Spleen (tissue), 11 donors: ENCODE data around the gene RAD51B. TPM values are rescaled to one million over a fixed set of nuclear protein-coding genes. Genes with fewer than 3 reads are reported as not detected.

Source experiments
- DNase-seq: peaks from one replicate; pipeline ENCODE4 v3.0.0-alpha.2; 2020
- H3K27ac ChIP-seq, 8 donors: fragments of 200-600 bp; sonication (generic) in 7 of 8; 1 replicate in 4 of 8; 2 replicates in 4 of 8; pipeline versions ENCODE4 v1.5.0 to v1.8.0; 2016 to 2021; ENCODE audit warnings: inconsistent platforms in 4 of 8, mild to moderate bottlenecking in 4 of 8, moderate library complexity in 1 of 8
- H3K27me3 ChIP-seq, 7 donors: fragments of 200-600 bp; sonication (generic) in 6 of 7; replicated peaks in 1 of 7; 1 replicate in 4 of 7; 2 replicates in 3 of 7; pipeline versions ENCODE4 v1.5.0 to v1.8.0; 2016 to 2021; ENCODE audit warnings: inconsistent platforms in 3 of 7, mild to moderate bottlenecking in 1 of 7
- H3K36me3 ChIP-seq, 6 donors: fragments of 200-600 bp; sonication (generic) in 5 of 6; 1 replicate in 4 of 6; 2 replicates in 2 of 6; pipeline versions ENCODE4 v1.5.0 to v1.8.0; 2016 to 2021; ENCODE audit warnings: inconsistent platforms in 2 of 6
- H3K4me1 ChIP-seq, 6 donors: fragments of 200-600 bp; sonication (generic) in 5 of 6; 1 replicate in 3 of 6; 2 replicates in 3 of 6; pipeline versions ENCODE4 v1.5.0 to v1.8.0; 2016 to 2021; ENCODE audit warnings: inconsistent platforms in 3 of 6
- H3K4me3 ChIP-seq, 8 donors: fragments of 200-600 bp; sonication (generic) in 7 of 8; 1 replicate in 4 of 8; 2 replicates in 4 of 8; pipeline versions ENCODE4 v1.5.0 to v1.8.0; 2016 to 2021; ENCODE audit warnings: inconsistent platforms in 4 of 8, mild to moderate bottlenecking in 4 of 8, moderate library complexity in 2 of 8
- H3K9me3 ChIP-seq, 8 donors: fragments of 200-600 bp; sonication (generic) in 7 of 8; 1 replicate in 4 of 8; 2 replicates in 4 of 8; pipeline versions ENCODE4 v1.5.0 to v1.8.0; 2016 to 2021; ENCODE audit warnings: inconsistent platforms in 4 of 8
- POLR2A ChIP-seq, 3 donors: fragments of 450-650 bp; IDR thresholded peaks; one replicate each; pipeline ENCODE4 v1.5.1; 2017; ENCODE audit warnings: antibody characterized with exemption in 3 of 3, mild to moderate bottlenecking in 1 of 3
- POLR2AphosphoS5 ChIP-seq, 3 donors: sonication (generic); formaldehyde crosslinking; IDR thresholded peaks; one replicate each; pipeline ENCODE4 v1.5.1; 2017; ENCODE audit warnings: antibody characterized with exemption in 3 of 3
- WGBS, 5 donors: extraction: QIAGEN DNeasy Blood & Tissue Kit in 3 of 5; methylation state at CpG; one replicate each; pipeline versions ENCODE4 v1.1.5 to v1.1.7; 2013 to 2018; 5-methylcytosine and 5-hydroxymethylcytosine counted together
- intact Hi-C: fragments of 100-400 bp; cut with DNase I; formaldehyde crosslinking; loops from one replicate; pipeline ENCODE4 v1.15.0; 2023; ENCODE audit warnings: low total_unique reads
- polyA plus RNA-seq, 3 donors: library from polyadenylated mRNA; stranded (reverse); fragments of 200-250 nt; gene quantifications; one replicate each; pipeline ENCODE4 v1.2.1, GENCODE V29; 2013
- total RNA-seq, 7 donors: library from RNA; depleted of rRNA in 3 of 7; stranded (reverse); fragments of >200 nt in 3 of 7; fragmentation: NEBNext Ultra II Directional in 4 of 7; extraction: Animal tissue kit (Norgen Biotek cat#: 25700) in 4 of 7; gene quantifications; one replicate each; pipeline versions ENCODE4 v1.1.0 to v1.2.1, GENCODE V29; 2016 to 2021
- TF ChIP-seq, protein P1 (sequence below), 11 experiments: fragments of 200-600 bp in 7 of 11; fragments of 450-650 bp in 4 of 11; sonication (generic) in 4 of 11; IDR thresholded peaks in 8 of 11; conservative IDR thresholded peaks in 3 of 11; 1 replicate in 7 of 11; 2 replicates in 4 of 11; pipeline versions ENCODE4 v1.4.0 to v1.8.0; 2016 to 2021; ENCODE audit warnings: antibody characterized with exemption in 11 of 11, inconsistent platforms in 4 of 11, mild to moderate bottlenecking in 1 of 11
- donor health status: healthy with polysubstance abuse.
- donor health status: DM: no; HTN: no; CAD: no; lungs with moderate emphysema.
- donor health status: DM: no; HTN: no; CAD: no.
- donor health status: Bipolar disorder and iron deficiency.
- donor health status: healthy.
- donor health status: DM: no; HTN: no; CAD: no.
- donor health status: DM: yes; HTN: yes; CAD: no.

RAD51B gene
- total and polyA plus RNA-seq, 10 donors: 4.2 to 43.7 (median 29.8) TPM

DNA sequence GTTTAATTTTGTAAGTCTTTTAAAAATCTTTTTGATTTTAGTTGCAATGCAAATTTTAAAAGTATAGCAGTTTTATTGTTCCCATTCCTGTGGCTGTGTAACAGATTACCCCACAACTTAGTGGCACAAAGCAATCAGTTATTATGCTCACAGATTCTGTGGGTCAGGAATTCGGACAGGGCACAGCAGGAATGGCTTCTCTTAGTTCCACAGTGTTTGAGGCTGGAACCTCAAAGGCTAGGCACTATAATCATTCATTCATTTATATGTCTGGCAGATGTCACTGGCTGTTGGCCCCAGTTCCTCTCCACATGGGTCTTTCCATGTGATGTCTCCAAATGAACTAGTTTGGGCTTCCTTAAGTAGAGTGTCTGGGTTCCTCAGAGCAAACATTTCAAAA lies 193.3 kb downstream of the RAD51B start:
- WGBS, 5 donors: 89 to 100% (median 96%) methylated on average over 1 of the region's 1 CpG
- no peak for DNase-seq
- H3K27ac ChIP-seq: no peak overlapping the region
- H3K4me3 ChIP-seq: no peak overlapping the region
- intact Hi-C loops: no loop called here
- H3K36me3 ChIP-seq: no peaks in the 10 kb centered on the region
- peaks cover 0 to 3% (median 0%) of the 10 kb centered on the region in 8 donors for H3K9me3 ChIP-seq
- H3K4me1 ChIP-seq: no peaks in the 10 kb centered on the region
- H3K27me3 ChIP-seq: no peaks in the 10 kb centered on the region
- TF ChIP-seq POLR2AphosphoS5 (IDR thresholded peaks at IDR 0.05) (no peak), POLR2A (IDR thresholded peaks at IDR 0.05) (no peak)
- TF ChIP-seq, protein P1, sequence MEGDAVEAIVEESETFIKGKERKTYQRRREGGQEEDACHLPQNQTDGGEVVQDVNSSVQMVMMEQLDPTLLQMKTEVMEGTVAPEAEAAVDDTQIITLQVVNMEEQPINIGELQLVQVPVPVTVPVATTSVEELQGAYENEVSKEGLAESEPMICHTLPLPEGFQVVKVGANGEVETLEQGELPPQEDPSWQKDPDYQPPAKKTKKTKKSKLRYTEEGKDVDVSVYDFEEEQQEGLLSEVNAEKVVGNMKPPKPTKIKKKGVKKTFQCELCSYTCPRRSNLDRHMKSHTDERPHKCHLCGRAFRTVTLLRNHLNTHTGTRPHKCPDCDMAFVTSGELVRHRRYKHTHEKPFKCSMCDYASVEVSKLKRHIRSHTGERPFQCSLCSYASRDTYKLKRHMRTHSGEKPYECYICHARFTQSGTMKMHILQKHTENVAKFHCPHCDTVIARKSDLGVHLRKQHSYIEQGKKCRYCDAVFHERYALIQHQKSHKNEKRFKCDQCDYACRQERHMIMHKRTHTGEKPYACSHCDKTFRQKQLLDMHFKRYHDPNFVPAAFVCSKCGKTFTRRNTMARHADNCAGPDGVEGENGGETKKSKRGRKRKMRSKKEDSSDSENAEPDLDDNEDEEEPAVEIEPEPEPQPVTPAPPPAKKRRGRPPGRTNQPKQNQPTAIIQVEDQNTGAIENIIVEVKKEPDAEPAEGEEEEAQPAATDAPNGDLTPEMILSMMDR (IDR thresholded peaks at IDR 0.05 in 8 of 11, conservative IDR thresholded peaks at IDR 0.05 in 3 of 11): no peak

DNA sequence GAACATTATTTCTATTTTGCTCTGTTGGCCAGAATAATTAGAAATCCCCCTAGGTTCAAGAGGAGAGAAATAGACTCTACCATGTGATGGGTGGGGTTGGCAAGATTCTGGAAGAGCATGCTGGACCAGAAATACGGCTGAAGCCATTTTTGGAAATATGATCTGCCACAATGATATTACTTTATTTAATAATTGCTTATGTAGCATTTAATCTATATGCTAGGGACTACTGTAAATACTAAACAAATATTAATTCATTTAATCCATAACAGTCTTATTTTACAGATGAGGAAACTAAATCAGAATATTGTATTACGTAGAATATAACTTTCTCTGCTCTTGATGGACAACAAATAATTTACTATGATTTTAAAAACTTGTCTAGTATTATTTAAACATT lies 193.7 kb downstream of the RAD51B start:
- DNase-seq: no peak
- 91 to 97% (median 93%) methylated on average over 2 of the region's 2 CpGs for WGBS, 5 donors
- Histone ChIP-seq H3K27ac (no peak overlapping the region), H3K4me1 (no peaks in the 10 kb centered on the region), H3K4me3 (no peak overlapping the region), H3K36me3 (no peaks in the 10 kb centered on the region), H3K27me3 (no peaks in the 10 kb centered on the region), H3K9me3 (peaks cover 0 to 3% (median 0%) of the 10 kb centered on the region in 8 donors)
- TF ChIP-seq POLR2AphosphoS5 (IDR thresholded peaks at IDR 0.05) (no peak), POLR2A (IDR thresholded peaks at IDR 0.05) (no peak)
- TF ChIP-seq, protein P1 (IDR thresholded peaks at IDR 0.05 in 8 of 11, conservative IDR thresholded peaks at IDR 0.05 in 3 of 11): no peak
- intact Hi-C loops: no loop called here

DNA sequence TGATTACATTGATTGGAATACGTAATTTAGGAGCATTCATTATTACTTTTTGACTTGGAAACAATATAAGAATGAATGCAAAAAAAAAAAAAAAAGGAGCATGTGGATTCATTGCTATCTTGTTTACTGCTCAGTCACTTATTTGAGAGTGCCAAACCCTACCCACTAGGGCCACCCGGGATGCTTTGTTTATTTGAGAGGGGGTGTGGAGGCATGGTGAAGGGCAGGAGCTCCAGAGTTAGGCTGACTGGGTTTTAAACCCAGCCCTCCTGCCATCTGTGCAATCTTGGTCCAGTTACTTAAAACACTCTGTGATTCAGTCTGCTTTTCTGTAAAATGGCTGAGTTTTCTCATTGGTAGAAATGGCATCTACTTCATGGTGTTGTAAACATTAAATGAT lies 195.2 kb downstream of the RAD51B start:
- 82 to 98% (median 87%) methylated on average over 2 of the region's 2 CpGs for whole genome bisulfite sequencing, 5 donors
- no peak for DNase-seq
- intact Hi-C loops: no loop called here
- H3K27me3 ChIP-seq: no peaks in the 10 kb centered on the region
- H3K9me3 ChIP-seq: peaks cover 0 to 3% (median 0%) of the 10 kb centered on the region in 8 donors
- H3K4me3 ChIP-seq: no peak overlapping the region
- TF ChIP-seq, protein P1 (IDR thresholded peaks at IDR 0.05 in 8 of 11, conservative IDR thresholded peaks at IDR 0.05 in 3 of 11): no peak
- no peak for TF ChIP-seq POLR2AphosphoS5 (IDR thresholded peaks at IDR 0.05)
- no peak for TF ChIP-seq POLR2A (IDR thresholded peaks at IDR 0.05)
- H3K27ac ChIP-seq: no peak overlapping the region
- no peaks in the 10 kb centered on the region for H3K36me3 ChIP-seq
- no peaks in the 10 kb centered on the region for H3K4me1 ChIP-seq

DNA sequence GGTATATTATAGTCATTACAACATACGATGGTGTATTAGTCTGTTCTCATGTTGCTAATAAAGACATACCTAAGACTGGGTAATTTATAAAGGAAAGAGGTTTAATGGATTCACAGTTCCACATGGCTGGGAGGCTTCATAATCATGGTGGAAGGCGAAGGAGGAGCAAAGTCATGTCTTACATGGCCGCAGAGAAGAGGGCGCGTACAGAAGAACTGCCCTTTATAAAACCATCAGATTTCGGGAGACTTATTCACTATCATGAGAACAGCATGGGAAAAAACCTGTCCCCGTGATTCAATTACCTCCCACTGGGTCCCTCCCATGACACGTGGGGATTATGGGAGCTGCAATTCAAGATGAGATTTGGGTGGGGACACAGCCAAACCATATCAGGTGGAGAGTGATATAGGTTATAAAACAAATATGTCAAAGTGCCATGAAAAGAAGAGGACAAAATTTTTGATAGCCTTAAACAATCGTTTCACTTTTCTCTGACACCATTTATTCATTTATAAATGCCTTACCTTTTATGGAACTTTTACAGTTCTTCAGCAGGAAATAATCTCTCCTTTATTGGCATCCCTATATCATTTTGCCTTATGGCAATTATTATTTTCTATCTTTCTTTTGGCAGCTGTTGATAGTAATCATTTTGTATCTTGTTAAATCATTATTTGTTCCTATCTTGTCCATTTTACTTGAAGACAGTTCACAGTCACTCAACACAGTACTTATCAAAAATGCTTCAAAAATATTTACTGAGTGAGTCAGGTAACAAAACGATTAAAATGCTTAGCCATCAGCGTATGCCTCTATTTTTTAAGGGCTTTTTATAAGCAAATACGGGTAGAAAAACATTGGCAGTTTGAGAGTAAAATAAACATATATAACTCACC lies 196.0 kb downstream of the RAD51B start:
- no peak overlapping the region for H3K27ac ChIP-seq
- H3K36me3 ChIP-seq: no peaks in the 10 kb centered on the region
- no peak overlapping the region for H3K4me3 ChIP-seq
- 86 to 96% (median 95%) methylated on average over 12 of the region's 12 CpGs for WGBS, 5 donors
- no peak for DNase-seq
- TF ChIP-seq POLR2A (IDR thresholded peaks at IDR 0.05): no peak
- TF ChIP-seq, protein P1 (IDR thresholded peaks at IDR 0.05 in 8 of 11, conservative IDR thresholded peaks at IDR 0.05 in 3 of 11): no peak
- TF ChIP-seq POLR2AphosphoS5 (IDR thresholded peaks at IDR 0.05): no peak
- H3K27me3 ChIP-seq: no peaks in the 10 kb centered on the region
- H3K9me3 ChIP-seq: peaks cover 0 to 3% (median 0%) of the 10 kb centered on the region in 8 donors
- H3K4me1 ChIP-seq: no peaks in the 10 kb centered on the region
- intact Hi-C loops: no loop called here
